Esophagus muscularis mucosa (tissue), 4 donors: ENCODE measurements around the gene WDR38. TPM values are rescaled to one million over a fixed set of nuclear protein-coding genes. Genes with fewer than 3 reads are reported as not detected.

ENCODE experiments used
- DNase-seq: peaks from one replicate; pipeline ENCODE4 v3.0.0-alpha.2; 2017; ENCODE audit errors: extremely low spot score
- H3K27ac ChIP-seq, 4 donors: fragments of 200-600 bp; sonication (generic); replicated peaks in 1 of 4; 1 replicate in 3 of 4; 2 replicates in 1 of 4; pipeline ENCODE4 v1.5.1; 2016 to 2019; ENCODE audit warnings: mild to moderate bottlenecking in 1 of 4
- H3K27me3 ChIP-seq, 4 donors: fragments of 200-600 bp; sonication (generic); one replicate each; pipeline versions ENCODE4 v1.5.1 to v1.6.0; 2016 to 2019
- H3K36me3 ChIP-seq, 4 donors: fragments of 200-600 bp; sonication (generic); one replicate each; pipeline ENCODE4 v1.5.1; 2016 to 2019
- H3K4me1 ChIP-seq, 4 donors: fragments of 200-600 bp; sonication (generic); one replicate each; pipeline ENCODE4 v1.5.1; 2016 to 2019
- H3K4me3 ChIP-seq, 4 donors: fragments of 200-600 bp; sonication (generic); 1 replicate in 2 of 4; 2 replicates in 2 of 4; pipeline ENCODE4 v1.5.1; 2016 to 2019; ENCODE audit warnings: mild to moderate bottlenecking in 4 of 4, moderate library complexity in 1 of 4
- H3K9me3 ChIP-seq, 4 donors: fragments of 200-600 bp; sonication (generic); 1 replicate in 3 of 4; 2 replicates in 1 of 4; pipeline ENCODE4 v1.5.1; 2016 to 2019
- EP300 ChIP-seq: sonication (generic); formaldehyde crosslinking; IDR thresholded peaks from one replicate; pipeline ENCODE4 v1.6.1; 2017; ENCODE audit warnings: antibody characterized with exemption
- POLR2A ChIP-seq: fragments of 450-650 bp; IDR thresholded peaks from one replicate; pipeline ENCODE4 v1.6.1; 2017; ENCODE audit warnings: antibody characterized with exemption, moderate library complexity, mild to moderate bottlenecking, low read depth
- POLR2AphosphoS5 ChIP-seq, 2 donors: sonication (generic); formaldehyde crosslinking; IDR thresholded peaks; one replicate each; pipeline ENCODE4 v1.6.1; 2017; ENCODE audit warnings: antibody characterized with exemption in 2 of 2
- WGBS: methylation state at CpG from one replicate; pipeline ENCODE4 v1.1.5; 2018; 5-methylcytosine and 5-hydroxymethylcytosine counted together
- intact Hi-C: fragments of 100-400 bp; cut with DNase I; formaldehyde crosslinking; loops from one replicate; pipeline ENCODE4 v1.15.1; 2023
- total RNA-seq, 4 donors: library from RNA; depleted of rRNA; stranded (reverse); fragments of >200 nt; gene quantifications; one replicate each; pipeline versions ENCODE4 v1.1.0 to v1.2.1, GENCODE V29; 2016
- TF ChIP-seq, protein P1 (sequence below), 3 experiments: fragments of 200-600 bp in 2 of 3; fragments of 450-650 bp in 1 of 3; sonication (generic) in 2 of 3; IDR thresholded peaks; one replicate each; pipeline ENCODE4 v1.5.1; 2017 to 2019; ENCODE audit warnings: antibody characterized with exemption in 3 of 3, mild to moderate bottlenecking in 2 of 3, moderate library complexity in 1 of 3

The WDR38 gene
- total RNA-seq, 4 donors from 2014 or later: 0.32 TPM; not detected in 3

- Histone ChIP-seq H3K4me1 (peaks cover 0 to 7% (median 0%) of the 10 kb centered on the region in 4 donors), H3K36me3 (peaks cover 50 to 99% (median 95%) of the 10 kb centered on the region in 4 donors), H3K27ac (no peak overlapping the region), H3K4me3 (no peak overlapping the region), H3K27me3 (no peaks in the 10 kb centered on the region), H3K9me3 (no peaks in the 10 kb centered on the region)
- no peak for DNase-seq
- intact Hi-C loops: no loop called here
- no peak for TF ChIP-seq EP300
- 93% methylated on average over 12 of the region's 16 CpGs for WGBS
Measured at GRCh38 chr9:124881138-124881743, 28.0 kb downstream of the WDR38 start.

GRCh38 chr9:124882231-124882630, 29.0 kb downstream of the WDR38 start:
- H3K36me3 ChIP-seq: peaks cover 50 to 99% (median 95%) of the 10 kb centered on the region in 4 donors
- WGBS: 77% methylated on average over 6 of the region's 13 CpGs

DNA sequence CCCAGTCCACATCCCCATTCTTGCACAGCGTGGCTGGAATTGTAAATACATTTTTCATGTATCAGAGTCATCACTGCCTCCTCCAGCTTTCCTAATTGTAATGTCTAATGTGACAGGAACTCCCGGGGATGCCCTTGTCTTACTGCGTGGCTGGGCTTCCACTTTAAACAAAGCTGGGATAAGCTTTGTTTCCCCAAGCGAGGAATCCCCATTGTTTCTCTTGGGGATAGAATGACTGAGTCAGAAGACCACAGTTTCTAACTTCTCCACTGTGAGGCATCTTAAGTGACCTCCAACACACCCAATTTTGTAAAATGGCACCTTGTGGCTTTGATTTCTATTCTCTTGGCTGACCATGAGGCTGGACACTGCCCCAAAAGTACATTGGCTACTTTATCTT, 31.1 kb downstream of the WDR38 start:
- no peak for DNase-seq
- peaks cover 64 to 99% (median 95%) of the 10 kb centered on the region in 4 donors for H3K36me3 ChIP-seq
- H3K27me3 ChIP-seq: no peaks in the 10 kb centered on the region
- peaks cover 0 to 7% (median 0%) of the 10 kb centered on the region in 4 donors for H3K4me1 ChIP-seq
- H3K4me3 ChIP-seq: no peak overlapping the region
- intact Hi-C loops: no loop called here
- 77% methylated on average over 4 of the region's 4 CpGs for WGBS
- H3K9me3 ChIP-seq: no peaks in the 10 kb centered on the region
- no peak overlapping the region for H3K27ac ChIP-seq
- TF ChIP-seq, protein P1, sequence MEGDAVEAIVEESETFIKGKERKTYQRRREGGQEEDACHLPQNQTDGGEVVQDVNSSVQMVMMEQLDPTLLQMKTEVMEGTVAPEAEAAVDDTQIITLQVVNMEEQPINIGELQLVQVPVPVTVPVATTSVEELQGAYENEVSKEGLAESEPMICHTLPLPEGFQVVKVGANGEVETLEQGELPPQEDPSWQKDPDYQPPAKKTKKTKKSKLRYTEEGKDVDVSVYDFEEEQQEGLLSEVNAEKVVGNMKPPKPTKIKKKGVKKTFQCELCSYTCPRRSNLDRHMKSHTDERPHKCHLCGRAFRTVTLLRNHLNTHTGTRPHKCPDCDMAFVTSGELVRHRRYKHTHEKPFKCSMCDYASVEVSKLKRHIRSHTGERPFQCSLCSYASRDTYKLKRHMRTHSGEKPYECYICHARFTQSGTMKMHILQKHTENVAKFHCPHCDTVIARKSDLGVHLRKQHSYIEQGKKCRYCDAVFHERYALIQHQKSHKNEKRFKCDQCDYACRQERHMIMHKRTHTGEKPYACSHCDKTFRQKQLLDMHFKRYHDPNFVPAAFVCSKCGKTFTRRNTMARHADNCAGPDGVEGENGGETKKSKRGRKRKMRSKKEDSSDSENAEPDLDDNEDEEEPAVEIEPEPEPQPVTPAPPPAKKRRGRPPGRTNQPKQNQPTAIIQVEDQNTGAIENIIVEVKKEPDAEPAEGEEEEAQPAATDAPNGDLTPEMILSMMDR (IDR thresholded peaks at IDR 0.05): no peak

More at GRCh38 chr9:124882231-124882630, 29.0 kb downstream of the WDR38 start:
- peaks cover 0 to 7% (median 0%) of the 10 kb centered on the region in 4 donors for H3K4me1 ChIP-seq
- no peak for TF ChIP-seq POLR2A
- TF ChIP-seq, protein P1 (IDR thresholded peaks at IDR 0.05): no peak
- TF ChIP-seq POLR2AphosphoS5 (IDR thresholded peaks at IDR 0.05): no peak
- TF ChIP-seq EP300: no peak
- no peak overlapping the region for H3K27ac ChIP-seq
- intact Hi-C loops: no loop called here
- no peaks in the 10 kb centered on the region for H3K27me3 ChIP-seq
- no peaks in the 10 kb centered on the region for H3K9me3 ChIP-seq
- DNase-seq: no peak
- H3K4me3 ChIP-seq: no peak overlapping the region

DNA sequence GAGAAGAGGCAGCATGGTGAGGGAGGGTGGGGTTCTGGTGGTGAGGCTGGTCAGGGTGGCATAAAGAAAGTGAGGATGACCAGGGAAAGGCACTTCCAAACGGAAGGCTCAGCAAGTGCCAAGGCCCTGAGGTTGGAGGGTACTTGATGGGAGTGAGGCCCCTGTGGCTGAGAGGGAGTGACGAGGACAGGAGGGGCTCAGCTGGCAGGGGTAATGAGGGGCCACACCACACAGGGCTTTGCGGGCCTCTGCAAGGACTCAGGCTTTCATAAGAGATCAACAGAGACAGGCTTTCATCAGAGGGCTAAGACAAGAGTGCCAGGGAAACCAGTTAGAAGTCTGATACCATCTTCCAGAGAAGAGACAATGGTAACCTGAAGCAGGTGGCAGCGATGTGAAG, 32.3 kb downstream of the WDR38 start:
- H3K27ac ChIP-seq: no peak overlapping the region
- peaks cover 0 to under 1% (median 0%) of the 10 kb centered on the region in 4 donors for H3K4me1 ChIP-seq
- intact Hi-C loops: no loop called here
- no peaks in the 10 kb centered on the region for H3K9me3 ChIP-seq
- no peak for DNase-seq
- no peaks in the 10 kb centered on the region for H3K27me3 ChIP-seq
- no peak overlapping the region for H3K4me3 ChIP-seq
- TF ChIP-seq POLR2A (no peak), EP300 (no peak), POLR2AphosphoS5 (IDR thresholded peaks at IDR 0.05) (no peak)
- TF ChIP-seq, protein P1 (IDR thresholded peaks at IDR 0.05): no peak
- H3K36me3 ChIP-seq: peaks cover 66 to 99% (median 95%) of the 10 kb centered on the region in 4 donors
- 96% methylated on average over 4 of the region's 4 CpGs for WGBS

DNA sequence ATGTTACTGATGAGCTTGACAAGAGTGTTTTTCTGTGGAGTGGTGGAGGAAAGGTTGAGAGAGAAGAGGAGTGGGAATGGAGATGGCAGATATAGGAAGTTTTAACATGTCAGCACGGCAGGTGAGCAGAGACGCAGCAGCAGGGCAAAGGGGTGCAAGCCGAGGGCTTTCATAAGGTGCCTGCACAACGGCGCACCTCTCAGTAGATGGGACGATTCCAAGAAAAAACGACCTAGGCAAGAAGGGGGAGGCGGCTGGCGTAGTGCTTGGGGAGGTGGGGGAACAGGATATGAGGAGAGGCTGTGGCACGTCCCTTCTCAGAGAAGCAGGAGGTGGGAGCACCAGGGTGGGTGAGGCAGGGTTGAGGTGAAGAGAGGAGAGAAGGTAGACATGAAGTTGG, 33.2 kb downstream of the WDR38 start:
- DNase-seq: no peak
- TF ChIP-seq POLR2AphosphoS5 (IDR thresholded peaks at IDR 0.05) (no peak), EP300 (no peak), POLR2A (no peak)
- TF ChIP-seq, protein P1 (IDR thresholded peaks at IDR 0.05): no peak
- intact Hi-C loops: no loop called here
- Histone ChIP-seq H3K4me1 (no peaks in the 10 kb centered on the region), H3K36me3 (peaks cover 65 to 99% (median 95%) of the 10 kb centered on the region in 4 donors), H3K4me3 (no peak overlapping the region), H3K27ac (no peak overlapping the region), H3K27me3 (no peaks in the 10 kb centered on the region), H3K9me3 (no peaks in the 10 kb centered on the region)
- WGBS: 86% methylated on average over 10 of the region's 10 CpGs
